Mesenchymal stem cell (in vitro differentiated cells and primary cell): ENCODE results near the gene GTF2F1.
A peak's percentile ranks its signal among the peaks of the same experiment; 100 is the strongest.
"Not testable (repeated sequence)": the region's sequence is repeated elsewhere in the genome, so short reads cannot be mapped to it uniquely, and the experiment has no call there.

ENCODE experiments used
- DNase-seq: peaks from one replicate; pipeline ENCODE4 v3.0.0-alpha.2; 2013
- H2AFZ ChIP-seq: one replicate; pipeline ENCODE4 v1.6.1; 2013; ENCODE audit warnings: low read depth, mild to moderate bottlenecking, control low read depth, inconsistent platforms, low read length, moderate library complexity
- H2AK5ac ChIP-seq: 2 replicates; pipeline ENCODE4 v1.6.1; 2013; ENCODE audit warnings: low read length, moderate library complexity, mild to moderate bottlenecking, inconsistent platforms; ENCODE audit not compliant: severe bottlenecking
- H2BK120ac ChIP-seq: one replicate; pipeline ENCODE4 v1.6.1; 2013; ENCODE audit warnings: low read depth, mild to moderate bottlenecking, inconsistent platforms, low read length, moderate library complexity
- H2BK12ac ChIP-seq, 2 experiments: one replicate each; pipeline ENCODE4 v1.6.1; 2013; ENCODE audit warnings: inconsistent platforms in 2 of 2, low read length in 2 of 2, mild to moderate bottlenecking in 2 of 2, moderate library complexity in 2 of 2, control low read depth in 1 of 2
- H2BK15ac ChIP-seq: one replicate; pipeline ENCODE4 v1.6.1; 2013; ENCODE audit warnings: mild to moderate bottlenecking, low read depth, inconsistent platforms; ENCODE audit not compliant: poor library complexity, severe bottlenecking
- H2BK5ac ChIP-seq: 2 replicates; pipeline ENCODE4 v1.6.1; 2013; ENCODE audit warnings: low read depth, mild to moderate bottlenecking, low read length, control low read depth, inconsistent platforms; ENCODE audit not compliant: poor library complexity, severe bottlenecking
- H3K14ac ChIP-seq, 2 experiments: one replicate each; pipeline ENCODE4 v1.6.1; 2013; ENCODE audit warnings: inconsistent platforms in 2 of 2, low read length in 2 of 2, control low read depth in 1 of 2, mild to moderate bottlenecking in 1 of 2, moderate library complexity in 1 of 2
- H3K18ac ChIP-seq, 2 experiments: one replicate each; pipeline ENCODE4 v1.6.1; 2013; ENCODE audit warnings: inconsistent platforms in 2 of 2, low read length in 2 of 2, control low read depth in 1 of 2, low read depth in 1 of 2, mild to moderate bottlenecking in 1 of 2
- H3K23ac ChIP-seq, 2 experiments: one replicate each; pipeline ENCODE4 v1.6.1; 2013; ENCODE audit warnings: inconsistent platforms in 2 of 2, low read length in 2 of 2, mild to moderate bottlenecking in 2 of 2, moderate library complexity in 2 of 2, control low read depth in 1 of 2
- H3K27ac ChIP-seq: 2 replicates; pipeline ENCODE4 v1.5.1; 2013; ENCODE audit warnings: mild to moderate bottlenecking, moderate library complexity, low read length, control low read depth, inconsistent platforms; ENCODE audit not compliant: poor library complexity, severe bottlenecking
- H3K27me3 ChIP-seq, 2 experiments: 2 replicates each; pipeline versions ENCODE4 v1.6.1 to v1.7.0; 2013; ENCODE audit warnings: low read length in 2 of 2, mild to moderate bottlenecking in 2 of 2, moderate library complexity in 2 of 2, control low read depth in 1 of 2, inconsistent platforms in 1 of 2; ENCODE audit not compliant: control insufficient read depth in 1 of 2, insufficient read depth in 1 of 2
- H3K36me3 ChIP-seq, 2 experiments: 2 replicates each; pipeline versions ENCODE4 v1.6.1 to v1.7.0; 2013; ENCODE audit warnings: low read length in 2 of 2, control low read depth in 1 of 2, inconsistent platforms in 1 of 2, low read depth in 1 of 2, mild to moderate bottlenecking in 1 of 2; ENCODE audit not compliant: insufficient read depth in 2 of 2, control insufficient read depth in 1 of 2
- H3K4ac ChIP-seq, 2 experiments: one replicate each; pipeline ENCODE4 v1.6.1; 2013; ENCODE audit warnings: inconsistent platforms in 2 of 2, low read length in 2 of 2, mild to moderate bottlenecking in 2 of 2, moderate library complexity in 2 of 2, control low read depth in 1 of 2, low read depth in 1 of 2
- H3K4me1 ChIP-seq: 2 replicates; pipeline ENCODE4 v1.6.1; 2013; ENCODE audit warnings: low read depth, low read length, control low read depth; ENCODE audit not compliant: control insufficient read depth, insufficient read depth
- H3K4me2 ChIP-seq: 2 replicates; pipeline ENCODE4 v1.6.1; 2013; ENCODE audit warnings: low read length, mild to moderate bottlenecking, inconsistent platforms; ENCODE audit not compliant: poor library complexity, severe bottlenecking
- H3K4me3 ChIP-seq, 2 experiments: 2 replicates each; pipeline versions ENCODE4 v1.5.1 to v1.7.0; 2013; ENCODE audit warnings: low read length in 2 of 2, mild to moderate bottlenecking in 2 of 2, control low read depth in 1 of 2, low read depth in 1 of 2; ENCODE audit not compliant: insufficient read depth in 1 of 2
- H3K79me1 ChIP-seq: replicated peaks from 2 replicates; pipeline ENCODE4 v1.6.1; 2013; ENCODE audit warnings: mild to moderate bottlenecking, control low read depth, low read length, inconsistent platforms; ENCODE audit not compliant: poor library complexity, severe bottlenecking
- H3K9ac ChIP-seq: 2 replicates; pipeline ENCODE4 v1.7.0; 2013; ENCODE audit warnings: mild to moderate bottlenecking, low read length, moderate library complexity
- H3K9me3 ChIP-seq: 2 replicates; pipeline ENCODE4 v1.7.0; 2013; ENCODE audit warnings: mild to moderate bottlenecking, low read length; ENCODE audit not compliant: control insufficient read depth
- H4K8ac ChIP-seq: one replicate; pipeline ENCODE4 v1.6.1; 2013; ENCODE audit warnings: inconsistent platforms, mild to moderate bottlenecking, low read length, moderate library complexity
- H4K91ac ChIP-seq: one replicate; pipeline ENCODE4 v1.6.1; 2013; ENCODE audit warnings: mild to moderate bottlenecking, low read length, inconsistent platforms
- WGBS: methylation state at CpG from one replicate; pipeline ENCODE4 v1.1.7; 2013; ENCODE audit warnings: mixed read lengths; 5-methylcytosine and 5-hydroxymethylcytosine counted together

The GTF2F1 gene

GRCh38 chr19:6429419-6430221, 36.7 kb upstream of the GTF2F1 start:
- Histone ChIP-seq H2AFZ (no peak overlapping the region), H4K91ac (no peak overlapping the region), H4K8ac (peak overlapping the region; percentile 23), H2BK120ac (no peak overlapping the region), H2BK12ac (no peak overlapping the region), H3K79me1 (peaks cover 5% of the 10 kb centered on the region), H3K23ac (no peak overlapping the region), H2AK5ac (no peak overlapping the region), H3K14ac (no peak overlapping the region), H3K18ac (peak overlapping the region in 1 of 2 experiments; percentile 9), H2BK5ac (no peak overlapping the region), H3K27ac (no peak overlapping the region), H3K4me3 (no peak overlapping the region), H3K4ac (no peak overlapping the region), H2BK15ac (no peak overlapping the region), H3K9ac (no peak overlapping the region), H3K9me3 (no peaks in the 10 kb centered on the region), H3K36me3 (no peaks in the 10 kb centered on the region), H3K4me1 (peaks cover 4% of the 10 kb centered on the region), H3K4me2 (no peak overlapping the region), H3K27me3 (peaks cover 10 to 16% of the 10 kb centered on the region in 2 experiments)
- DNase-seq: no peak
- WGBS: 78% methylated on average over 18 of the region's 20 CpGs

GRCh38 chr19:6428692-6429418, 35.9 kb upstream of the GTF2F1 start:
- 89% methylated on average over 2 of the region's 2 CpGs for WGBS
- H2AFZ ChIP-seq, H2AK5ac ChIP-seq, H3K4me2 ChIP-seq, H2BK120ac ChIP-seq, H3K14ac ChIP-seq, H3K4me3 ChIP-seq, H2BK12ac ChIP-seq, H2BK15ac ChIP-seq, H3K9ac ChIP-seq, H3K4me1 ChIP-seq, H3K9me3 ChIP-seq, H4K8ac ChIP-seq, H3K4ac ChIP-seq, H4K91ac ChIP-seq, H3K27ac ChIP-seq, DNase-seq, H2BK5ac ChIP-seq, H3K23ac ChIP-seq, H3K36me3 ChIP-seq, H3K18ac ChIP-seq, H3K79me1 ChIP-seq: not testable (repeated sequence)
- H3K27me3 ChIP-seq: peaks cover 10 to 16% of the 10 kb centered on the region in 2 experiments

GRCh38 chr19:6427131-6427530, 34.2 kb upstream of the GTF2F1 start:
- no peak overlapping the region for H2BK12ac ChIP-seq
- peaks cover 10 to 15% of the 10 kb centered on the region in 2 experiments for H3K27me3 ChIP-seq
- peaks cover under 1 to 2% of the 10 kb centered on the region in 2 experiments for H3K36me3 ChIP-seq
- H3K9ac ChIP-seq: no peak overlapping the region
- DNase-seq: no peak
- H3K79me1 ChIP-seq: peaks cover 5% of the 10 kb centered on the region
- peak overlapping the region; percentile 16 for H3K4me2 ChIP-seq
- no peak overlapping the region for H2AK5ac ChIP-seq
- no peaks in the 10 kb centered on the region for H3K9me3 ChIP-seq
- no peak overlapping the region for H3K4ac ChIP-seq
- H2BK15ac ChIP-seq: no peak overlapping the region
- H3K23ac ChIP-seq: no peak overlapping the region
- H4K91ac ChIP-seq: peak overlapping the region; percentile 57
- no peak overlapping the region for H3K27ac ChIP-seq
- H2AFZ ChIP-seq: no peak overlapping the region
- H3K18ac ChIP-seq: no peak overlapping the region
- H4K8ac ChIP-seq: peak overlapping the region; percentile 31
- H2BK5ac ChIP-seq: no peak overlapping the region
- H3K4me1 ChIP-seq: peaks cover 10% of the 10 kb centered on the region
- no peak overlapping the region for H3K14ac ChIP-seq
- WGBS: 98% methylated on average over 18 of the region's 18 CpGs
- peak overlapping the region in 1 of 2 experiments; percentile 22 for H3K4me3 ChIP-seq
- no peak overlapping the region for H2BK120ac ChIP-seq
